Stimulated activated CD4-positive, alpha-beta T cell treated with anti-CD3 and anti-CD28 coated beads, Interleukin-15, amount 100 ng/mL, for 24 hours (primary cell): ENCODE data around the gene POU2F1.

Experiments used
- DNase-seq: peaks from one replicate; pipeline ENCODE4 v3.0.0-alpha.2; 2020

POU2F1 gene

GRCh38 chr1:167220537-167221125 lies at the start of gene POU2F1:
Gene POU2F1, plus strand, starts transcription at chr1:167220886. Its CDS starts 12 bp downstream, at chr1:167220898.
- peak; percentile 98 for DNase-seq

GRCh38 chr1:167171286-167171929 lies 49.3 kb upstream of the POU2F1 start:
- no peak for DNase-seq

GRCh38 chr1:167173516-167174184 lies 47.0 kb upstream of the POU2F1 start:
- DNase-seq: no peak

GRCh38 chr1:167175901-167176300 lies 44.8 kb upstream of the POU2F1 start:
- no peak for DNase-seq

- no peak for DNase-seq
Observed at GRCh38 chr1:167178831-167179230, 41.9 kb upstream of the POU2F1 start.

- no peak for DNase-seq
Observed at GRCh38 chr1:167182571-167183320, 37.9 kb upstream of the POU2F1 start.

GRCh38 chr1:167184081-167184480 lies 36.6 kb upstream of the POU2F1 start:
- no peak for DNase-seq

GRCh38 chr1:167185062-167185461 lies 35.6 kb upstream of the POU2F1 start:
- no peak for DNase-seq

GRCh38 chr1:167185974-167186657 lies 34.6 kb upstream of the POU2F1 start:
- no peak for DNase-seq

- no peak for DNase-seq
Observed at GRCh38 chr1:167186771-167187170, 33.9 kb upstream of the POU2F1 start.

GRCh38 chr1:167190747-167191237 lies 29.9 kb upstream of the POU2F1 start:
- no peak for DNase-seq

- no peak for DNase-seq
Observed at GRCh38 chr1:167191958-167192357, 28.7 kb upstream of the POU2F1 start.

- DNase-seq: no peak
Observed at GRCh38 chr1:167194182-167194581, 26.5 kb upstream of the POU2F1 start.

- no peak for DNase-seq
Observed at GRCh38 chr1:167196166-167196565, 24.5 kb upstream of the POU2F1 start.

- DNase-seq: no peak
Observed at GRCh38 chr1:167197236-167197635, 23.4 kb upstream of the POU2F1 start.

- DNase-seq: no peak
Observed at GRCh38 chr1:167197692-167198091, 23.0 kb upstream of the POU2F1 start.

- DNase-seq: no peak
Observed at GRCh38 chr1:167198518-167199133, 22.1 kb upstream of the POU2F1 start.

GRCh38 chr1:167199656-167200055 lies 21.0 kb upstream of the POU2F1 start:
- no peak for DNase-seq

GRCh38 chr1:167200272-167200671 lies 20.4 kb upstream of the POU2F1 start:
- no peak for DNase-seq

- DNase-seq: no peak
Observed at GRCh38 chr1:167200749-167201148, 19.9 kb upstream of the POU2F1 start.

- no peak for DNase-seq
Observed at GRCh38 chr1:167202049-167202448, 18.6 kb upstream of the POU2F1 start.
